ENCODE measurements around the gene SPIB.

SPIB gene

DNA sequence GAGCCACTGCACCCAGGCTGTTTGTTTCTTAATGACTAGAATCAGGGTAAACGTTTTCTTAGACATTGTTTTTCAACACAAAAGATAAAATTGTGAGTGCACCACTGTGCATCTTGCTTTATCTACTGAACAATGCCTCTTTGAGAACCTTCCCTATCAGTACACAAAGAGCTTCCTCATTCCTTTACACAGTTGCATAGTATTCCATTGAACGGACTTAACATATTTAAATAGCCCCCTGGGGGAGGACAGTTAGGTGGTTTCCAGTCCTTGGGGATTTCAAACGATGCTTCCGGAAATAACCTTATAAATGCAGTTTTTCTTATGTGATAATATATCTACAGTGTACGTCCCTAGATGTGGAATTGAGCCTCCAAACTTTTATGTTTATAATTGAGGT, 26.0 kb upstream of the SPIB start:
- no peak for DNase-seq

- no peak for DNase-seq
Measured at GRCh38 chr19:50393589-50393988, 25.1 kb upstream of the SPIB start.

GRCh38 chr19:50394017-50394416, 24.7 kb upstream of the SPIB start:
- DNase-seq, result no peak

DNA sequence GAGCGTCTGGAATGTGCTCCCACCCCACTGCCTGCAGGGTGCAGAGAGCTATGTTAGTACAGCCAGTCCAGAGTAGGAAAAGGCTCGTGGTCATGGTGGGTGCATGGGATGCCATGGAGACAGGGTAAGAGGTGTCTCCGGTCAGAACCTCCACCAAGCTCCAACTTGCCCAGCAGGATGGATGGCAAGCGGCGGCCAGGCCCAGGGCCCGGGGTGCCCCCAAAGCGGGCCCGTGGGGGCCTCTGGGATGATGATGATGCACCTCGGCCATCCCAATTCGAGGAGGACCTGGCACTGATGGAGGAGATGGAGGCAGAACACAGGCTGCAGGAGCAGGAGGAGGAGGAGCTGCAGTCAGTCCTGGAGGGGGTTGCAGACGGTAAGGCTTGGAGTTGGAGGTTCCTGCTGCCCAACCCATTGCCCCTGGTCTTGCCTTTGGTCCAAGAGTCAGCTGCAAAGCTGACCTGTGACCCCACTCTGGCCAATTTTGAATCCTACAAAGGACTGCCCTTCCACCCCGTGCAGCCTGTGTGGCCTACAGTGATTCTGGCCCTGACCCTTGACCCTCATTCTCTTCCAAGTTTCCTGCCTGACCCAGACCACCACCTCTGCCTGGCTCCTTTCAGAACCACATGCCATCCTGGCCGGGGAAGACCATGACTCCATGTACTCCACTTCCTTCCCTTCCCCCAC, 19.9 kb upstream of the SPIB start:
- DNase-seq, result no peak

DNA sequence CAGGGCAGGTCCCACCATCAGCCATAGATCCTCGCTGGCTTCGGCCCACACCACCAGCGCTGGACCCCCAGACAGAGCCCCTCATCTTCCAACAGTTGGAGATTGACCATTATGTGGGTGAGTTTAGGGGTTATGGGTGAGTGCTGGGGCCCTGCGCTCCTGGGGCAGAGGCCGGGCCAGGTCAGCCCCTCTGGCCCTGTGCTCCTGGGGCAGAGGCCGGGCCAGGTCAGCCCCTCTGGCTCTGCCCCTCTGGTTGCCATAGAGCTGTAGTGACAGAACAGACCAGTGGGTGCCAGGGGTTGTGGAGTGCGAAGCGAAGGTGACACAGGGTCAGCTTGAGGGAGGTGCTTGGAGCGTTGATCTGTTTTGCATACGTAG, 19.4 kb upstream of the SPIB start:
- DNase-seq, result no peak

GRCh38 chr19:50401605-50402450, 16.9 kb upstream of the SPIB start:
- DNase-seq, result no peak

- no peak for DNase-seq
Measured at GRCh38 chr19:50402544-50403301, 16.0 kb upstream of the SPIB start.

- no peak for DNase-seq
Measured at GRCh38 chr19:50406156-50406820, 12.4 kb upstream of the SPIB start.

- no peak for DNase-seq
Measured at GRCh38 chr19:50406829-50407228, 11.9 kb upstream of the SPIB start.

DNA sequence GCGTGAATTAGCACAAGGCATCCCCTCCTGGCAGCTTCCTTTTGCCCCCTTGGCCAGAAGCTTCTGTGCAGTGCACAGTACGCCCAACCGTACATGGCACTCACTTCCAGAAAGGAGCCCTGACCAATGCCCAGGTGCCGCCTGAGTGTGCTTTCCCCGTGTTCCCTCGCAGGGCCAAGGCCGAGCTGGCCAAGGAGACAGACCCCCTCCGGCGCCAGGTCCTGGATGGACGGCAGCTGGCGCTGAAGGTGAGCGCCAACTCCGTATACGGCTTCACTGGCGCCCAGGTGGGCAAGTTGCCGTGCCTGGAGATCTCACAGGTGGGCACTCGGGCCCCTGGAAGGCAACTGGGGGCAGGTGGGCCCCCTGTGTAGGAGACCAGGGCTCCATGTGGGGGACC, 9.4 kb upstream of the SPIB start:
- no peak for DNase-seq

- DNase-seq, result no peak
Measured at GRCh38 chr19:50410109-50410508, 8.6 kb upstream of the SPIB start.

GRCh38 chr19:50412419-50412818, 6.3 kb upstream of the SPIB start:
- no peak for DNase-seq

DNA sequence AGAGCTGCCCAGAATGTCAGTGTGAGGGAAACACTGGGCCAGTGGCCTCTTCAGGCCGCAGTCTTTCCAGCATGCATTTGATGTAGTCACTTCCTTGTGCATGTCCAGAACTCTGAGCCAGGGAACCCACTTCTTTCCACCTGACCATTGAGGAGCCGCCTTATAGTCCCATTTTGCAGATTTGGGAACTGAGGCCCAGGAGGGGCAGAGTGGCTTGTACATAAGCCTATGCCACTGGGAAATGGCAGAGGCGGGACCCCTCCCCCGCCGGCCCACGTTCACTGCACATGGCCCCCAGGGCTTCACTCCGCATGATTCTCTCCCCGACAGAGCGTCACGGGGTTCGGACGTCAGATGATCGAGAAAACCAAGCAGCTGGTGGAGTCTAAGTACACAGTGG, 5.6 kb upstream of the SPIB start:
- DNase-seq, result no peak

- DNase-seq, result no peak
Measured at GRCh38 chr19:50413531-50413930, 5.2 kb upstream of the SPIB start.

DNA sequence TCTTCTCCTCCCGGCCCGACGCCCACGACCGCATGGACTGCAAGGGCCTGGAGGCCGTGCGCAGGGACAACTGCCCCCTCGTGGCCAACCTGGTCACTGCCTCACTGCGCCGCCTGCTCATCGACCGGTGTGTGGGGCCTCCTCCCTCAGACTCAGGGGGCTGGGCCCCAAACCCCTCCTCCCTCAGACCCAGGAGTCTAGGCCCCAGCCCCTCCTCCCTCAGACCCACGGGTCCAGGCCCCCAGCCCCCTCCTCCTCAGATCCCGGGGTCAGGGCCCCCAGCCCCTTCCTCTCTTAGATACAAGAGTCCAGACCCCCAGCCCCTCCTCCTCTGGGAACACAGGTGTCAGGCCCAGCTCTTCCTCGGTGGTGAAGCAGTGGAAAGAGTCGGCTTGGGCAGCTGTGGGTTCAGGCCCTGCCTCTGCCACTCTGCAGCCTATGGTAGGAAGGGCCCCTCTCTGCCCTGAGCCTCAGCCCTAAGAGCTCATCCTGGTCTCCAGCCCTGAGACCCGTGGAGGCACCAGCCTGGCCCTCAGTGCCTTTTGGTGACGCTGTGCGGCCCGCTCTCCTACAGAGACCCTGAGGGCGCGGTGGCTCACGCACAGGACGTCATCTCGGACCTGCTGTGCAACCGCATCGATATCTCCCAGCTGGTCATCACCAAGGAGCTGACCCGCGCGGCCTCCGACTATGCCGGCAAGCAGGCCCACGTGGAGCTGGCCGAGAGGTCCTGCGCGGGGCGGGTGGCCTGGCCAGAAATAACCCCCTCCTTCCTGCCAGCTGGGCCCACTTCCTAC, 3.7 kb upstream of the SPIB start:
- peak; percentile 85 for DNase-seq

DNA sequence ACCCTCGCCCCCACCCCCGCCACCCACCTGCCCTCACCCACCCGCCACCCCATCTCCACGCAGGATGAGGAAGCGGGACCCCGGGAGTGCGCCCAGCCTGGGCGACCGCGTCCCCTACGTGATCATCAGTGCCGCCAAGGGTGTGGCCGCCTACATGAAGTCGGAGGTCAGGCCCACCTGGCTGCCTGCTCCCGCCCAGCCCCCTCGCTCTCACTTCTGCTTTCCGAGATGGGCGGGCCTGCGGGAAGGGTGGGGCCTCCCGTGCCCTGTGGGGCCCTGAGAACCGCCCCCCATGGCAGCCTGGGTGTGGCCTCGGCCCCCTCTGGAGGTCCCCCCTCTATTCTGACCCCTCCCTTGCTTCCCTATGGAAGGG, 3.1 kb upstream of the SPIB start:
- DNase-seq, result no peak

- no peak for DNase-seq
Measured at GRCh38 chr19:50416034-50416977, 2.4 kb upstream of the SPIB start.

GRCh38 chr19:50417111-50418081, 1.3 kb upstream of the SPIB start:
- DNase-seq, result no peak

GRCh38 chr19:50419022-50419579, 363 bp downstream of the SPIB start:
- no peak for DNase-seq

DNA sequence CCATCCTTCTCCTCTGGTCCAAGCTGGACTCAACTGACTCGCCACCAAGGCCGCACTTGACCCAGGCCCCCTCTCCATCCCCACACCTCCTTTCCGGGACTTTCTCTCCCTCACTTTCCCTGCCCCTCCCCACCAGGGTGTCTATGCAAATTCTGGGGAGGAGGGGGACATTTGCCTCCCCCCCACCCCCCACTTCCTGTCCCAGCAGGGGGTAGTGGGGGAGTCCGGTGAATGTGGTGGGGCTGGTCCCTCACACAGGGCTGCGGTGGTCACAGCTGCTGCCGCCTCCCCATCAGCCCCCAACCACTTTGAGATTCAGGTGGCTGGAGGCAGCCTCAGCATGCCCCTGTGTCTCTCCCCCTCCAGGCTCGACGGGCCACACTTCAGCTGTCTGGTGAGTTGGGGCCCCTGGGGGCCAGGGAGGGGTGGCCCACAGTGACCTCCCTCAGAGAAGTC, 870 bp downstream of the SPIB start:
- DNase-seq, result no peak
